ENCODE results near the gene CIAPIN1. TPM values are rescaled to one million over a fixed set of nuclear protein-coding genes. Genes with fewer than 3 reads are reported as not detected.

Gene CIAPIN1
- total RNA-seq, 1 experiment from 2014 or later, result 68.5 TPM

- no peaks in the 10 kb centered on the region for H3K79me2 ChIP-seq (ENCODE audit: insufficient read depth, low read length)
- DNase-seq (ENCODE audit: low read depth, low spot score) (no peak), ATAC-seq (no peak)
- RAD21 ChIA-PET (ENCODE audit: low non-redundant PET in 1 of 2, low total read pairs in 2 of 2, uncharacterized antibody in 2 of 2, unreplicated experiment in 2 of 2), result no interaction called here
- no peak overlapping the region for H3K27ac ChIP-seq (ENCODE audit: low read depth, low read length)
- peaks cover 37 to 52% of the 10 kb centered on the region in 2 experiments; a peak in 3 of 4 replicates for H3K36me3 ChIP-seq (ENCODE audit: control insufficient read depth in 1 of 2, insufficient read depth in 2 of 2, low read length in 2 of 2)
- H3K4me3 ChIP-seq (replicated peaks in 1 of 2; ENCODE audit: low read depth in 1 of 2, low read length in 2 of 2), result no peak overlapping the region
- H4K20me1 ChIP-seq (ENCODE audit: insufficient read depth), result no peaks in the 10 kb centered on the region
- no peaks in the 10 kb centered on the region for H3K27me3 ChIP-seq (ENCODE audit: insufficient read depth, low read length)
- no peaks in the 10 kb centered on the region for H3K9me2 ChIP-seq (ENCODE audit: insufficient read depth)
- no peak overlapping the region for H3K9ac ChIP-seq (ENCODE audit: low read length)
- TF ChIP-seq ATF3 (IDR thresholded peaks at IDR 0.05) (no peak), EGR1 (IDR thresholded peaks at IDR 0.05; ENCODE audit: low read depth) (no peak), FOSL1 (IDR thresholded peaks at IDR 0.05; ENCODE audit: low read depth) (no peak), RAD21 (IDR thresholded peaks at IDR 0.05; ENCODE audit: low read depth) (no peak), CTCF (IDR thresholded peaks at IDR 0.05 in 2 of 3, conservative IDR thresholded peaks at IDR 0.05 in 1 of 3; ENCODE audit: borderline replicate concordance in 1 of 3, insufficient read depth in 1 of 3, low read depth in 2 of 3, low read length in 2 of 3) (no peak), POLR2A (IDR thresholded peaks at IDR 0.05; ENCODE audit: borderline replicate concordance, extremely low read depth, insufficient read depth, insufficient read length) (no peak), POLR2AphosphoS5 (IDR thresholded peaks at IDR 0.05; ENCODE audit: low read depth, low read length) (no peak), SP1 (IDR thresholded peaks at IDR 0.05; ENCODE audit: low read depth) (no peak), YY1 (IDR thresholded peaks at IDR 0.05; ENCODE audit: extremely low read depth, insufficient replicate concordance, low read depth, low read length) (no peak), ZNF274 (IDR thresholded peaks at IDR 0.05; ENCODE audit: low read depth, low read length) (no peak), SIN3A (IDR thresholded peaks at IDR 0.05; ENCODE audit: low read depth) (no peak), TCF7L2 (IDR thresholded peaks at IDR 0.05; ENCODE audit: borderline replicate concordance, extremely low read depth, insufficient read depth, insufficient read length) (no peak), ZBTB33 (IDR thresholded peaks at IDR 0.05; ENCODE audit: extremely low read depth, insufficient replicate concordance, low read length) (no peak), ELF1 (IDR thresholded peaks at IDR 0.05; ENCODE audit: borderline replicate concordance, low read depth) (no peak), REST (IDR thresholded peaks at IDR 0.05; ENCODE audit: low read depth) (no peak), SRF (IDR thresholded peaks at IDR 0.05; ENCODE audit: low read depth) (no peak), EZH2phosphoT487 (IDR thresholded peaks at IDR 0.05; ENCODE audit: borderline replicate concordance) (no peak), JUND (IDR thresholded peaks at IDR 0.05) (no peak), MAX (IDR thresholded peaks at IDR 0.05) (no peak)
- H2AFZ ChIP-seq (ENCODE audit: low read depth, low read length, poor library complexity, severe bottlenecking), result no peak overlapping the region
- H3K4me2 ChIP-seq (ENCODE audit: low read length), result no peak overlapping the region
- no peaks in the 10 kb centered on the region for H3K9me3 ChIP-seq (ENCODE audit: control insufficient read depth in 1 of 2, insufficient read depth in 1 of 2, low read depth in 1 of 2, low read length in 2 of 2)
- POLR2A ChIA-PET, result interaction anchor here (1.7 kb wide), 1 partner anchor 10 kb away, joined by 7 read pairs; the partner anchor contains the start of gene POLR2C
- intact Hi-C loops (cut with micrococcal nuclease), result no loop called here
- no TSS peak for BruUV-seq (replicated peaks)
- peaks cover 11 to 15% of the 10 kb centered on the region in 2 experiments; a peak in 3 of 4 replicates for H3K4me1 ChIP-seq (ENCODE audit: control insufficient read depth in 1 of 2, insufficient read depth in 2 of 2, low read length in 2 of 2)
- CTCF ChIA-PET, result interaction anchor here (1.4 kb wide), 1 partner anchor 10 kb away, joined by 3 read pairs; the partner anchor contains the start of gene POLR2C
These were observed 24.9 kb upstream of the CIAPIN1 start for GRCh38 chr16:57471852-57472664.
